GM18951 (cell line): ENCODE data around the gene ADGRL3.

Experiments used
- POLR2A ChIP-seq: IDR thresholded peaks from 4 replicates; pipeline ENCODE4 v1.6.1; 2011; ENCODE audit warnings: mild to moderate bottlenecking; ENCODE audit not compliant: insufficient read length, insufficient read depth; ENCODE audit errors: extremely low read depth
- in situ Hi-C: fragments of 300-500 bp; cut with MboI; formaldehyde crosslinking; loops from one replicate; pipeline ENCODE4 v1.12.0; 2022; ENCODE audit warnings: low sequenced_read_pairs, mixed read lengths, inconsistent platforms; ENCODE audit not compliant: unreplicated experiment

Gene ADGRL3

GRCh38 chr4:61411241-61411640, 211.1 kb downstream of the ADGRL3 start:
- in situ Hi-C loops = no loop called here
- no peak for TF ChIP-seq POLR2A

DNA sequence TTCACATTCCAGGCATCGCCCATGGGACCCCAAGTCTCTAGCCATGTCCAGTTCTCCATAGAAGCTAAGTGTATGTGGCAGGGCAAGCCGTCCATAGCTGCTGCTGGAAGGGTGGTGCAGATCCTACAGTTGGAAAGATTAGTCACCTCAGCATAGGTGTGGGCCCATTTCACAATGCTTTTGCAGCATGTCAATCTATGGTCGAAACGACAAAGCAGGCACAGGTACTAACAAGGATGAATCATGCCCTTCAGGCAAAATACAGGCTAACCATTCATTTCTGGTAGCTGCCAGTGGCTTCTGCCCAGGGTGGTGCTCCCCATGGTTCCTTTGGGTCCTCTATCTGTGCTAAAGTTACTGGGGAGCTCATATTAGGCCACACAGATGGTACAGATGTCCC, 225.2 kb downstream of the ADGRL3 start:
- in situ Hi-C loops = no loop called here
- TF ChIP-seq POLR2A = no peak

- in situ Hi-C loops = no loop called here
- no peak for TF ChIP-seq POLR2A
Observed at GRCh38 chr4:61426229-61426628, 226.1 kb downstream of the ADGRL3 start.

DNA sequence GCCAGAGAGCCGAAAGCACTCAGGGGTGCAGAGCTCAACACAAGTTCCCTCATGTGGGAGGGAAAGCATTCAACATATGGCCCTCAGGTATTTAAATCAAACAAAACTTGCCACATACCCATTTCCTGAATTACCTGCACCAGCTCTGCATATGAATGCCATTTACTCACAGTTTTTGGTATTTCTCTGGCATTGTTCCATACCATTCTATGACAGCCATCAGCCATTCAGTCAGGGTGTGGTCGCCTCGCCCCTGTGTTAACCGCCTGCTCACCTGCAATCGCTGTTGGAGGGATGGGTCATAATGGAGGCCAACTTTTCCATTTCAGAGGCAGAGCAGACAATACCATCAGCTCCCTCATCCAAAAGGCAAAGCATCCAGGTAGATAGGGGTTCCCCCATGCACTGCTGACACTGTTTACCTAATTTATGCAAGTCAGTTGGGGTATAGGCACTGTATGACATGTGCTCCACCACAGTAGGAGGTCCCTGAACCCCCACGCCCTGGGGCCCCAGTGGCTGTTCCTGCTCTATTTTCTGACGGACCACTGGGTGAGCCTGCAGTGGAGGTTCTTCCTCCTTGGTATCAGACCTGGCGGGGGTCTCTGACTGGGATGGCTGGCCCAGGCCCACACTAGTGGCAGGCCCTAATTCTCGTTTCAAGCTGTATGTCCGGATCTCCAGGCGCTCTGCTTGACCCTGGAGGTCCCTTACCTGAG, 227.1 kb downstream of the ADGRL3 start:
- in situ Hi-C loops = no loop called here
- no peak for TF ChIP-seq POLR2A

- TF ChIP-seq POLR2A = no peak
- in situ Hi-C loops = no loop called here
Observed at GRCh38 chr4:61427818-61428495, 227.8 kb downstream of the ADGRL3 start.

- TF ChIP-seq POLR2A = no peak
- in situ Hi-C loops = no loop called here
Observed at GRCh38 chr4:61428950-61429349, 228.8 kb downstream of the ADGRL3 start.

- in situ Hi-C loops = no loop called here
- no peak for TF ChIP-seq POLR2A
Observed at GRCh38 chr4:61431131-61431530, 231.0 kb downstream of the ADGRL3 start.

DNA sequence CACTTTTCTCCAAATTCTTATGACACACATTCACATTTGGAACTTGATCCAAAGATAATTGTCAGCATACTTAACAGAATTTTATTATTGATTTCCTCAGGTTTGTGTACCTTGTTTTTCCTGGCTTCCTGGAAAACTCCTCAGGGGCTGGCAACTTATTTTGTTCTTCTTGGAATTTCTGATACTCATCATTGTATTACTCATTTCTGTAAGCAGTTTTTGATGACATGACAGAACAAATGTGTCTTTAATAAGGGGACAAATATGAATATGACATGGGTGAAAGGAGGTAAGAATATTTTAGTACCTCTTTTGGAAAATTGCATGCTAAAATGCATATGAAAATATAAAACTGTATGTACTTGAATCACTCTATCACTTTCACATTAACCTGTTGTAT, 237.8 kb downstream of the ADGRL3 start:
- in situ Hi-C loops = no loop called here

DNA sequence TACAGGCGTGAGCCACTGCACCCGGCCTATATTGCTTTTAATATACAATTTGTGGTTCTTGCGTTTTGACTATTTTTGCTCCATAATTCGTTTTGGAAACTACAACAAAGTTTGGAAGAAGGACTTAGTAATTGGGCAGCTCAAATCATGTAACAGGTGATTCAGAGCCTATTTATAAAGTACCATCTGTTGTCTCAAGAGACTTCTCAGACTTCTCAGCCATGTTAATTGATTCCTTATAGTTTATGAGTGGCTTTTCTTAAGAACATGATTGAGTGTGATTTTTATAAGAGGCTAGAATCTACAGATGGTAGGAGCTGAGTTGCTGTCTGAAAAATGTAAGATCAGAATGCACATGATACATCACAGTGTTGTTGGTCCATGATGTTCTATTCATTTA, 240.2 kb downstream of the ADGRL3 start:
- TF ChIP-seq POLR2A = no peak
- in situ Hi-C loops = no loop called here

More for the DNA sequence above, 237.8 kb downstream of the ADGRL3 start:
- TF ChIP-seq POLR2A = no peak

DNA sequence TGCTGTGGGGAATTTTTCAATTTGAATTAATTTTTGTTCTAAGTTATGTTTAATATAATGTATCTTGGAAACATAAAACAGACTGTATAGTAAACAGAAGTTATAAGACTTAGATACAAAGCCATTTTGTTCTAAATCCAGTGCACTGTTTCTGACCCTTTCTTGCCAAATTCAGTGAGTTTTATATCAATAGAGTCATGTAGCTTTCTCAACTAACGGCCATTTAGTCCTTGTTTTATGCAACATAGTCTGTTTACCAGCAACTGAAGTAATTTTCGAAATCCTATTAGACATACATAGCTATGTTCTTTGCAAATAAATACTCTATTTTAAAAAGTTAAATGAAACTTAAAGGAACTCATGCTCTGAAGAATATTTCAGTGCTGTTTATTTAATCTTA, 242.8 kb downstream of the ADGRL3 start:
- in situ Hi-C loops = no loop called here
- no peak for TF ChIP-seq POLR2A

- TF ChIP-seq POLR2A = no peak
- in situ Hi-C loops = no loop called here
Observed at GRCh38 chr4:61443813-61444510, 243.8 kb downstream of the ADGRL3 start.

- in situ Hi-C loops = no loop called here
- TF ChIP-seq POLR2A = no peak
Observed at GRCh38 chr4:61445374-61446063, 245.4 kb downstream of the ADGRL3 start.

- TF ChIP-seq POLR2A = no peak
- in situ Hi-C loops = no loop called here
Observed at GRCh38 chr4:61446941-61447340, 246.8 kb downstream of the ADGRL3 start.
